GM12878 (cell line): ENCODE results near the gene TAC3. TPM values are rescaled to one million over a fixed set of nuclear protein-coding genes. Genes with fewer than 3 reads are reported as not detected.

Experiments
- ATAC-seq: fragments of 200-7000 bp; cut with Tn5 transposase; 3 replicates; pipeline ENCODE4 v1.9.1; 2020; ENCODE audit warnings: mild to moderate bottlenecking, moderate library complexity
- BruUV-seq: library from RNA; stranded (reverse); fragments of 400-500 nt; replicated peaks from 2 replicates; lab custom pipeline; 2021; lab: Mats Ljungman, UMichigan
- CTCF ChIA-PET: fragments of 300-600 bp; sonication (Branson Sonifier 250); formaldehyde crosslinking; extraction: SDS; loops from one replicate; lab custom pipeline; 2021; ENCODE audit warnings: inconsistent platforms; lab: Yijun Ruan, JAX
- POLR2A ChIA-PET: fragments of 350-600 bp; formaldehyde crosslinking; extraction: SDS; loops from one replicate; lab custom pipeline; 2021; ENCODE audit warnings: inconsistent platforms; lab: Charles Lee
- RAD21 ChIA-PET: fragments of 300-600 bp; sonication (Branson Sonifier 250); formaldehyde crosslinking; loops from one replicate; lab custom pipeline; 2023; ENCODE audit warnings: antibody characterized with exemption; ENCODE audit not compliant: unreplicated experiment; lab: Charles Lee
- SMC1A ChIA-PET: fragments of 300-600 bp; sonication (Branson Sonifier 250); formaldehyde crosslinking; loops from one replicate; lab custom pipeline; 2023; ENCODE audit not compliant: unreplicated experiment, uncharacterized antibody; lab: Charles Lee
- DNase-seq: peaks from one replicate; pipeline ENCODE4 v3.0.0-alpha.2; 2011; ENCODE audit warnings: low read depth, low spot score
- FAIRE-seq: peaks from 3 replicates; lab custom pipeline; 2011; peaks lifted over from hg19 to GRCh38; lab: Jason Lieb, UNC
- H2AFZ ChIP-seq: 2 replicates; pipeline ENCODE4 v1.6.0; 2011; ENCODE audit warnings: low read depth, low read length, control low read depth; ENCODE audit not compliant: control insufficient read depth
- H3K27ac ChIP-seq: 2 replicates; pipeline ENCODE4 v1.5.1; 2011; ENCODE audit warnings: control low read depth; ENCODE audit not compliant: control insufficient read depth, insufficient read depth
- H3K27me3 ChIP-seq, 2 experiments: replicated peaks in 1 of 2; 2 replicates each; pipeline versions ENCODE4 v1.6.0 to v1.6.1; 2011; ENCODE audit warnings: low read length in 1 of 2; ENCODE audit not compliant: control insufficient read depth in 2 of 2, insufficient read depth in 2 of 2
- H3K36me3 ChIP-seq, 2 experiments: 2 replicates each; pipeline ENCODE4 v1.5.1; 2011; ENCODE audit warnings: low read length in 1 of 2; ENCODE audit not compliant: control insufficient read depth in 2 of 2, insufficient read depth in 2 of 2
- H3K4me1 ChIP-seq: 2 replicates; pipeline ENCODE4 v1.6.1; 2011; ENCODE audit warnings: mild to moderate bottlenecking, low read length, moderate library complexity, mixed read lengths; ENCODE audit not compliant: control insufficient read depth, insufficient read depth
- H3K4me2 ChIP-seq: 2 replicates; pipeline ENCODE4 v1.6.0; 2011; ENCODE audit warnings: control low read depth; ENCODE audit not compliant: control insufficient read depth, insufficient read depth
- H3K4me3 ChIP-seq: fragments of 200-600 bp; sonication (generic); 2 replicates; pipeline ENCODE4 v1.5.1; 2016
- H3K79me2 ChIP-seq: 2 replicates; pipeline ENCODE4 v1.6.0; 2011; ENCODE audit warnings: low read length; ENCODE audit not compliant: control insufficient read depth, insufficient read depth
- H3K9ac ChIP-seq: 2 replicates; pipeline ENCODE4 v1.8.0; 2011; ENCODE audit warnings: low read length, control low read depth, mixed read lengths; ENCODE audit not compliant: control insufficient read depth, insufficient read depth
- H3K9me3 ChIP-seq: replicated peaks from 3 replicates; pipeline ENCODE4 v1.5.1; 2011; ENCODE audit warnings: mild to moderate bottlenecking, low read length; ENCODE audit not compliant: control insufficient read depth, insufficient read depth
- H4K20me1 ChIP-seq: 2 replicates; pipeline ENCODE4 v1.6.0; 2011; ENCODE audit not compliant: control insufficient read depth, insufficient read depth
- CHD1 ChIP-seq: IDR thresholded peaks from 2 replicates; pipeline ENCODE4 v1.6.1; 2012; ENCODE audit warnings: low read depth, low read length, improper control_type of control experiment
- CTCF ChIP-seq, 3 experiments: IDR thresholded peaks in 2 of 3; conservative IDR thresholded peaks in 1 of 3; 2 replicates each; pipeline ENCODE4 v1.5.1; 2011; ENCODE audit warnings: low read depth in 3 of 3, low read length in 3 of 3, mild to moderate bottlenecking in 3 of 3, control low read depth in 2 of 3, moderate library complexity in 2 of 3, inconsistent platforms in 1 of 3, mixed read lengths in 1 of 3; ENCODE audit not compliant: control insufficient read depth in 2 of 3, insufficient read depth in 1 of 3; ENCODE audit errors: extremely low read depth in 1 of 3
- HDAC2 ChIP-seq: fragments of 200-600 bp; sonication (generic); IDR thresholded peaks from 2 replicates; pipeline ENCODE4 v1.6.1; 2017
- HDGF ChIP-seq: fragments of 450-650 bp; IDR thresholded peaks from 2 replicates; pipeline ENCODE4 v1.6.1; 2016; ENCODE audit warnings: antibody characterized with exemption
- IKZF1 ChIP-seq: fragments of 450-650 bp; conservative IDR thresholded peaks from 2 replicates; pipeline ENCODE4 v1.6.1; 2017; ENCODE audit warnings: antibody characterized with exemption, mild to moderate bottlenecking
- IKZF2 ChIP-seq, 2 experiments: fragments of 450-650 bp; IDR thresholded peaks; 2 replicates each; pipeline ENCODE4 v1.6.1; 2017; ENCODE audit warnings: mild to moderate bottlenecking in 2 of 2, moderate library complexity in 2 of 2
- IRF3 ChIP-seq: fragments of 450-650 bp; IDR thresholded peaks from 2 replicates; pipeline ENCODE4 v1.6.1; 2014; ENCODE audit warnings: mild to moderate bottlenecking
- KLF5 ChIP-seq: fragments of 450-650 bp; IDR thresholded peaks from 2 replicates; pipeline ENCODE4 v1.6.1; 2014; ENCODE audit warnings: mild to moderate bottlenecking; ENCODE audit not compliant: partially characterized antibody
- PML ChIP-seq: IDR thresholded peaks from 2 replicates; pipeline ENCODE4 v1.6.1; 2012; ENCODE audit warnings: low read length, inconsistent platforms
- RBBP5 ChIP-seq: fragments of 200-600 bp; sonication (generic); conservative IDR thresholded peaks from 2 replicates; pipeline ENCODE4 v1.6.1; 2016
- TCF7 ChIP-seq: IDR thresholded peaks from 2 replicates; pipeline ENCODE4 v1.6.1; 2014; ENCODE audit warnings: antibody characterized with exemption, borderline replicate concordance
- ZBTB4 ChIP-seq: fragments of 450-650 bp; formaldehyde crosslinking; IDR thresholded peaks from 2 replicates; pipeline ENCODE4 v1.4.0; 2022; ENCODE audit warnings: mild to moderate bottlenecking, moderate library complexity
- ZBTB40 ChIP-seq: fragments of 450-650 bp; IDR thresholded peaks from 2 replicates; pipeline ENCODE4 v1.6.1; 2016; ENCODE audit warnings: mild to moderate bottlenecking, moderate library complexity, borderline replicate concordance
- ZNF207 ChIP-seq: fragments of 450-650 bp; IDR thresholded peaks from 2 replicates; pipeline ENCODE4 v1.6.1; 2014; ENCODE audit warnings: antibody characterized with exemption, mild to moderate bottlenecking, borderline replicate concordance
- ZNF622 ChIP-seq: fragments of 450-650 bp; IDR thresholded peaks from 2 replicates; pipeline ENCODE4 v1.6.1; 2017; ENCODE audit warnings: mild to moderate bottlenecking, inconsistent platforms
- in situ Hi-C: fragments of 300-500 bp; cut with MboI; formaldehyde crosslinking; loops from 9 replicates; pipeline ENCODE4 v1.14.3; 2018; ENCODE audit warnings: mixed read lengths
- intact Hi-C: fragments of 100-400 bp; cut with micrococcal nuclease; formaldehyde crosslinking; loops from one replicate; pipeline ENCODE4 v1.14.2; 2022; ENCODE audit not compliant: unreplicated experiment
- polyA plus RNA-seq, 11 experiments: library from polyadenylated mRNA; depleted of rRNA in 4 of 11; unstranded in 6 of 11; stranded (reverse) in 5 of 11; fragments of >200 nt; fragmentation: Nextera tagmentation in 4 of 11; fragmentation: Illumina TruSeq in 1 of 11; extraction: Ambion mirVana in 4 of 11; extraction: Trizol in 1 of 11; gene quantifications; 1 replicate in 1 of 11; 2 replicates in 10 of 11; pipeline versions ENCODE4 v1.2.1 to v1.2.3, GENCODE V29; 2011 to 2016; ENCODE audit warnings: inconsistent platforms in 2 of 11, missing spikeins in 2 of 11, low read depth in 1 of 11
- total RNA-seq, 4 experiments: library from RNA; depleted of rRNA in 3 of 4; stranded (reverse); fragments of >200 nt in 3 of 4; fragmentation: Illumina TruSeq in 1 of 4; extraction: Trizol in 1 of 4; gene quantifications; 2 replicates each; pipeline versions ENCODE4 v1.2.1 to v1.2.3, GENCODE V29; 2013 to 2021

TAC3 gene
- total and polyA plus RNA-seq, 10 of the 15 experiments (the other 5 are each of a cell fraction or from before 2014, with no cell fraction given), result 0.11 to 0.18 (median 0.13) TPM; not detected in 7

- peaks cover 6% of the 10 kb centered on the region for H3K79me2 ChIP-seq
- RAD21 ChIA-PET, result interaction anchor here (0.8 to 3.1 kb wide), 10 partner anchors 20 to 104 kb away, joined by 3 to 20 read pairs (median 4); partner anchors contain the start of genes MYO1A, NEMP1 and STAT6
- no peaks in the 10 kb centered on the region for H4K20me1 ChIP-seq
- H2AFZ ChIP-seq, result no peak overlapping the region
- DNase-seq (peak; percentile 27), FAIRE-seq (peak; percentile 68), ATAC-seq (peak; percentile 49)
- POLR2A ChIA-PET, result interaction anchor here (1.1 kb wide), 1 partner anchor 104 kb away, joined by 4 read pairs; the partner anchor contains the start of gene STAT6
- no peak overlapping the region for H3K9ac ChIP-seq
- H3K27ac ChIP-seq, result no peak overlapping the region
- in situ Hi-C loops, result no loop called here
- BruUV-seq, result no TSS peak
- no peaks in the 10 kb centered on the region for H3K27me3 ChIP-seq
- 0 out of 4 replicates have a peak, but pooled peaks cover 1 to 6% of the 10 kb centered on the region in 2 experiments for H3K36me3 ChIP-seq
- H3K4me3 ChIP-seq, result no peak overlapping the region
- CTCF ChIA-PET, result interaction anchor here (0.6 to 12.1 kb wide), 21 partner anchors 8 to 253 kb away, joined by 3 to 177 read pairs (median 6); partner anchors contain the start of genes PRIM1, STAT6 and TAC3
- H3K4me2 ChIP-seq, result no peak overlapping the region
- H3K4me1 ChIP-seq, result peaks cover 24% of the 10 kb centered on the region
- no peaks in the 10 kb centered on the region for H3K9me3 ChIP-seq
- SMC1A ChIA-PET, result interaction anchor here (1.2 to 12.3 kb wide), 7 partner anchors 10 to 249 kb away, joined by 4 to 125 read pairs (median 6); partner anchors contain the start of genes HSD17B6 and STAT6
- intact Hi-C loops, result loop anchor here (1.0 to 2.0 kb wide), 3 partner anchors 54 to 175 kb away; no protein-coding TSS in a partner anchor
- no peak for TF ChIP-seq KLF5
- TF ChIP-seq HDGF, result no peak
- no peak for TF ChIP-seq ZNF622
- TF ChIP-seq IKZF1, result no peak
- TF ChIP-seq RBBP5, result no peak
- TF ChIP-seq CTCF (IDR thresholded peaks at IDR 0.05 in 2 of 3, conservative IDR thresholded peaks at IDR 0.05 in 1 of 3; ENCODE audit: control insufficient read depth in 2 of 3, extremely low read depth in 1 of 3, insufficient read depth in 1 of 3, low read depth in 3 of 3, low read length in 3 of 3), result peak; percentile 75 to 77 (median 77); a peak in 5 of 6 replicates
- no peak for TF ChIP-seq PML
- no peak for TF ChIP-seq ZNF207
- no peak for TF ChIP-seq TCF7
- no peak for TF ChIP-seq CHD1
- no peak for TF ChIP-seq HDAC2
- no peak for TF ChIP-seq ZBTB4 (CRISPR knock-in tag)
- no peak for TF ChIP-seq IRF3
- no peak for TF ChIP-seq IKZF2 (IDR thresholded peaks at IDR 0.05)
- no peak for TF ChIP-seq ZBTB40
Measured at GRCh38 chr12:57008178-57008577, 8.2 kb downstream of the TAC3 start.
